Activated CD8-positive, alpha-beta memory T cell treated with anti-CD3 and anti-CD28 coated beads, Interleukin-2, amount 50 U/mL, for 24 hours (primary cell): ENCODE results near the gene TAS1R3.
A peak's percentile ranks its signal among the peaks of the same experiment; 100 is the strongest.

Experiments
- DNase-seq: peaks from one replicate; pipeline ENCODE4 v3.0.0-alpha.2; 2020; ENCODE audit errors: extremely low read depth

TAS1R3 gene

GRCh38 chr1:1295154-1295923, 35.7 kb upstream of the TAS1R3 start:
- DNase-seq: no peak

- no peak for DNase-seq
Measured at GRCh38 chr1:1296070-1297061, 34.7 kb upstream of the TAS1R3 start.

GRCh38 chr1:1297802-1298424, 33.2 kb upstream of the TAS1R3 start:
- no peak for DNase-seq

GRCh38 chr1:1298861-1299685, 32.0 kb upstream of the TAS1R3 start:
- no peak for DNase-seq

- no peak for DNase-seq
Measured at GRCh38 chr1:1299686-1300351, 31.3 kb upstream of the TAS1R3 start.

- no peak for DNase-seq
Measured at GRCh38 chr1:1300352-1300739, 30.7 kb upstream of the TAS1R3 start.

- no peak for DNase-seq
Measured at GRCh38 chr1:1302006-1302430, 29.1 kb upstream of the TAS1R3 start.

GRCh38 chr1:1302951-1303509, 28.1 kb upstream of the TAS1R3 start:
- no peak for DNase-seq

- no peak for DNase-seq
Measured at GRCh38 chr1:1303736-1304135, 27.3 kb upstream of the TAS1R3 start.

- DNase-seq: no peak
Measured at GRCh38 chr1:1304331-1305299, 26.5 kb upstream of the TAS1R3 start.

- DNase-seq: peak; percentile 39
Measured at GRCh38 chr1:1305300-1306069, 25.6 kb upstream of the TAS1R3 start.

GRCh38 chr1:1306070-1306660, 24.9 kb upstream of the TAS1R3 start:
- no peak for DNase-seq

- DNase-seq: no peak
Measured at GRCh38 chr1:1306661-1307260, 24.3 kb upstream of the TAS1R3 start.

GRCh38 chr1:1307261-1307922, 23.7 kb upstream of the TAS1R3 start:
- no peak for DNase-seq

- peak; percentile 58 for DNase-seq
Measured at GRCh38 chr1:1307923-1308755, 22.9 kb upstream of the TAS1R3 start, which contains the start of the genes ACAP3 and PUSL1. Gene ACAP3, minus strand, starts transcription at chr1:1307930. Its CDS starts 115 bp downstream, at chr1:1307815. Gene PUSL1, plus strand, starts transcription at chr1:1308597. Its CDS starts 47 bp downstream, at chr1:1308644.

- no peak for DNase-seq
Measured at GRCh38 chr1:1308756-1309250, 22.3 kb upstream of the TAS1R3 start.
